IMR-90 (cell line): ENCODE data around the gene TOR4A. TPM values are rescaled to one million over a fixed set of nuclear protein-coding genes. Genes with fewer than 3 reads are reported as not detected.

Experiments
- ATAC-seq: fragments of 200-7000 bp; cut with Tn5 transposase; 2 replicates; pipeline ENCODE4 v1.9.1; 2020; ENCODE audit warnings: low read depth, mild to moderate bottlenecking, moderate library complexity
- BruUV-seq: library from RNA; stranded (reverse); fragments of 400-500 nt; replicated peaks from 2 replicates; lab custom pipeline; 2021; lab: Mats Ljungman, UMichigan
- CTCF ChIA-PET: fragments of 300-600 bp; formaldehyde crosslinking; extraction: SDS; loops from one replicate; lab custom pipeline; 2021; ENCODE audit warnings: antibody characterized with exemption; lab: Yijun Ruan, JAX
- POLR2A ChIA-PET: fragments of 300-600 bp; sonication (Branson Sonifier 250); formaldehyde crosslinking; loops from one replicate; lab custom pipeline; 2022; ENCODE audit warnings: antibody characterized with exemption; ENCODE audit not compliant: unreplicated experiment; lab: Charles Lee
- DNase-seq: peaks from one replicate; pipeline ENCODE4 v3.0.0; 2013
- H2AFZ ChIP-seq: replicated peaks from 2 replicates; pipeline ENCODE3; 2013; ENCODE audit warnings: low read length, mild to moderate bottlenecking; ENCODE audit not compliant: poor library complexity
- H2AK5ac ChIP-seq: 2 replicates; pipeline ENCODE4 v1.6.1; 2013; ENCODE audit warnings: low read depth, low read length, inconsistent platforms
- H2AK9ac ChIP-seq: replicated peaks from 2 replicates; pipeline ENCODE3; 2013; ENCODE audit warnings: mild to moderate bottlenecking, low read depth, low read length, moderate library complexity; ENCODE audit not compliant: poor library complexity
- H2BK120ac ChIP-seq: 2 replicates; pipeline ENCODE4 v1.6.1; 2013; ENCODE audit warnings: low read depth, low read length, inconsistent platforms
- H2BK15ac ChIP-seq: 3 replicates; pipeline ENCODE4 v1.6.1; 2013; ENCODE audit warnings: low read depth, low read length, inconsistent platforms
- H2BK20ac ChIP-seq: 2 replicates; pipeline ENCODE4 v1.6.1; 2013; ENCODE audit warnings: low read depth, mild to moderate bottlenecking, inconsistent platforms, low read length, moderate library complexity
- H2BK5ac ChIP-seq: 2 replicates; pipeline ENCODE4 v1.6.1; 2013; ENCODE audit warnings: mild to moderate bottlenecking, low read depth, low read length, inconsistent platforms; ENCODE audit not compliant: poor library complexity, severe bottlenecking
- H3K14ac ChIP-seq: replicated peaks from 2 replicates; pipeline ENCODE4 v1.6.1; 2013; ENCODE audit warnings: low read depth, low read length, inconsistent platforms
- H3K18ac ChIP-seq: 2 replicates; pipeline ENCODE4 v1.6.1; 2013; ENCODE audit warnings: low read depth, low read length, control low read depth
- H3K23ac ChIP-seq: 2 replicates; pipeline ENCODE4 v1.6.1; 2013; ENCODE audit warnings: low read depth, low read length, inconsistent platforms
- H3K27ac ChIP-seq: 2 replicates; pipeline ENCODE4 v1.5.1; 2013; ENCODE audit warnings: mild to moderate bottlenecking, control low read depth, low read length; ENCODE audit not compliant: insufficient read depth
- H3K27me3 ChIP-seq: 2 replicates; pipeline ENCODE4 v1.6.1; 2013; ENCODE audit warnings: low read length; ENCODE audit not compliant: control insufficient read depth, insufficient read depth
- H3K36me3 ChIP-seq: 2 replicates; pipeline ENCODE4 v1.6.1; 2013; ENCODE audit warnings: low read length, mixed read lengths; ENCODE audit not compliant: control insufficient read depth, insufficient read depth
- H3K4ac ChIP-seq: 2 replicates; pipeline ENCODE4 v1.6.1; 2013; ENCODE audit warnings: low read depth, low read length, inconsistent platforms
- H3K4me1 ChIP-seq: 2 replicates; pipeline ENCODE4 v1.6.1; 2013; ENCODE audit warnings: low read length, mixed read lengths; ENCODE audit not compliant: control insufficient read depth, insufficient read depth
- H3K4me2 ChIP-seq: 2 replicates; pipeline ENCODE4 v1.6.1; 2013; ENCODE audit warnings: low read depth, mild to moderate bottlenecking, control low read depth, low read length, moderate library complexity
- H3K4me3 ChIP-seq: 2 replicates; pipeline ENCODE4 v1.5.1; 2013; ENCODE audit warnings: low read depth, mild to moderate bottlenecking, control low read depth, low read length, moderate library complexity; ENCODE audit not compliant: insufficient read depth
- H3K56ac ChIP-seq: 2 replicates; pipeline ENCODE4 v1.6.1; 2013; ENCODE audit warnings: low read length, inconsistent platforms; ENCODE audit not compliant: insufficient read depth; ENCODE audit errors: extremely low read depth
- H3K79me1 ChIP-seq, 2 experiments: 2 replicates each; pipeline ENCODE4 v1.6.1; 2013; ENCODE audit warnings: low read length in 2 of 2, inconsistent platforms in 1 of 2, low read depth in 1 of 2
- H3K9ac ChIP-seq: 2 replicates; pipeline ENCODE4 v1.6.1; 2013; ENCODE audit warnings: low read depth, low read length, control low read depth
- H3K9me1 ChIP-seq: 2 replicates; pipeline ENCODE4 v1.6.1; 2013; ENCODE audit warnings: low read length, inconsistent platforms; ENCODE audit not compliant: insufficient read depth
- H3K9me3 ChIP-seq: 2 replicates; pipeline ENCODE4 v1.6.1; 2013; ENCODE audit warnings: low read length; ENCODE audit not compliant: control insufficient read depth, insufficient read depth
- H4K20me1 ChIP-seq: 2 replicates; pipeline ENCODE4 v1.6.1; 2013; ENCODE audit warnings: low read length, inconsistent platforms; ENCODE audit not compliant: insufficient read depth
- H4K5ac ChIP-seq: 2 replicates; pipeline ENCODE4 v1.6.1; 2013; ENCODE audit warnings: mild to moderate bottlenecking, low read depth, low read length, control low read depth
- H4K8ac ChIP-seq, 2 experiments: 2 replicates each; pipeline ENCODE4 v1.6.1; 2013; ENCODE audit warnings: low read depth in 2 of 2, low read length in 2 of 2, control low read depth in 1 of 2, inconsistent platforms in 1 of 2
- H4K91ac ChIP-seq: 2 replicates; pipeline ENCODE4 v1.6.1; 2013; ENCODE audit warnings: low read depth, low read length, inconsistent platforms; ENCODE audit not compliant: insufficient read depth
- BHLHE40 ChIP-seq: fragments of 150-350 bp; IDR thresholded peaks from 2 replicates; pipeline ENCODE4 v1.6.1; 2016; ENCODE audit warnings: mild to moderate bottlenecking, low read depth, low read length
- CEBPB ChIP-seq: IDR thresholded peaks from 2 replicates; pipeline ENCODE4 v1.6.1; 2012; ENCODE audit warnings: low read depth, low read length, improper control_type of control experiment
- CHD1 ChIP-seq: IDR thresholded peaks from 2 replicates; pipeline ENCODE4 v1.6.1; 2012; ENCODE audit warnings: low read depth, low read length, improper control_type of control experiment
- CTCF ChIP-seq: conservative IDR thresholded peaks from 2 replicates; pipeline ENCODE4 v1.5.1; 2012; ENCODE audit warnings: mild to moderate bottlenecking, low read depth, low read length, improper control_type of control experiment
- FOS ChIP-seq: fragments of 150-350 bp; IDR thresholded peaks from 2 replicates; pipeline ENCODE4 v1.6.1; 2016; ENCODE audit warnings: low read depth, low read length
- MAFK ChIP-seq: IDR thresholded peaks from 2 replicates; pipeline ENCODE4 v1.6.1; 2012; ENCODE audit warnings: low read depth, low read length, improper control_type of control experiment
- MAZ ChIP-seq: IDR thresholded peaks from 2 replicates; pipeline ENCODE4 v1.6.1; 2012; ENCODE audit warnings: low read depth, mild to moderate bottlenecking, low read length, improper control_type of control experiment, moderate library complexity, borderline replicate concordance
- MXI1 ChIP-seq: IDR thresholded peaks from 2 replicates; pipeline ENCODE4 v1.6.1; 2012; ENCODE audit warnings: low read depth, mild to moderate bottlenecking, low read length, moderate library complexity, borderline replicate concordance
- NFE2L2 ChIP-seq: fragments of 150-350 bp; IDR thresholded peaks from 2 replicates; pipeline ENCODE4 v1.6.1; 2016; ENCODE audit warnings: low read depth, mild to moderate bottlenecking, low read length
- POLR2A ChIP-seq: IDR thresholded peaks from 2 replicates; pipeline ENCODE4 v1.6.1; 2012; ENCODE audit warnings: mild to moderate bottlenecking, low read depth, low read length
- RAD21 ChIP-seq: IDR thresholded peaks from 2 replicates; pipeline ENCODE4 v1.6.1; 2012; ENCODE audit warnings: low read length, improper control_type of control experiment
- RCOR1 ChIP-seq: IDR thresholded peaks from 2 replicates; pipeline ENCODE4 v1.6.1; 2012; ENCODE audit warnings: mild to moderate bottlenecking, low read length, improper control_type of control experiment; ENCODE audit not compliant: insufficient replicate concordance
- RFX5 ChIP-seq: IDR thresholded peaks from 2 replicates; pipeline ENCODE4 v1.8.0; 2012; ENCODE audit warnings: low read depth, mild to moderate bottlenecking, low read length, moderate library complexity
- SMC3 ChIP-seq: fragments of 150-350 bp; IDR thresholded peaks from 2 replicates; pipeline ENCODE4 v1.6.1; 2016; ENCODE audit warnings: low read depth, mild to moderate bottlenecking, antibody characterized with exemption, low read length, moderate library complexity
- USF2 ChIP-seq: fragments of 150-350 bp; IDR thresholded peaks from 2 replicates; pipeline ENCODE4 v1.6.1; 2017; ENCODE audit warnings: mild to moderate bottlenecking, antibody characterized with exemption, low read length, low read depth
- WGBS, 2 experiments: methylation state at CpG; one replicate each; pipeline versions ENCODE4 v1.1.5 to v1.1.7; 2013; ENCODE audit warnings: missing lambda C conversion rate in 2 of 2; ENCODE audit not compliant: insufficient read length in 1 of 2; ENCODE audit errors: extremely low coverage in 2 of 2; 5-methylcytosine and 5-hydroxymethylcytosine counted together
- dilution Hi-C: fragments of 300-500 bp; cut with HindIII; formaldehyde crosslinking; loops from one replicate; pipeline ENCODE4 v1.14.3; 2018; ENCODE audit warnings: low sequenced_read_pairs; ENCODE audit not compliant: unreplicated experiment
- in situ Hi-C: fragments of 300-500 bp; cut with MboI; formaldehyde crosslinking; loops from 3 replicates; pipeline ENCODE4 v1.14.3; 2019; ENCODE audit warnings: low sequenced_read_pairs, inconsistent platforms, mixed read lengths
- intact Hi-C: fragments of 100-400 bp; cut with micrococcal nuclease; formaldehyde crosslinking; loops from 2 replicates; pipeline ENCODE4 v1.10.0; 2022
- polyA plus RNA-seq, 3 experiments: library from polyadenylated mRNA; depleted of rRNA; stranded (reverse); fragments of >200 nt; gene quantifications; 2 replicates each; pipeline ENCODE4 v1.2.3, GENCODE V29; 2012; ENCODE audit warnings: low replicate concordance in 1 of 3
- total RNA-seq: library from RNA; depleted of rRNA; stranded (reverse); fragments of >200 nt; gene quantifications from 2 replicates; pipeline ENCODE4 v1.2.3, GENCODE V29; 2012
- TF ChIP-seq, protein P1 (sequence below): fragments of 150-350 bp; IDR thresholded peaks from 2 replicates; pipeline ENCODE4 v1.6.1; 2016; ENCODE audit warnings: low read depth, mild to moderate bottlenecking, low read length, moderate library complexity, borderline replicate concordance

Gene TOR4A
- total and polyA plus RNA-seq, 2 of the 4 experiments (the other 2 are of a cell fraction), result 9.7 to 22.9 TPM

GRCh38 chr9:137273611-137274320 is 3.8 kb upstream of the TOR4A start:
- in situ Hi-C loops (no loop called here), intact Hi-C loops (no loop called here), dilution Hi-C loops (no loop called here)
- WGBS, 2 experiments, result 72% methylated on average over 6 of the region's 15 CpGs; no CpG with 5 or more reads in 1 of the 2 experiments
- H4K91ac ChIP-seq, result no peak overlapping the region
- H3K23ac ChIP-seq, result no peak overlapping the region
- ATAC-seq, result no peak
- H3K27ac ChIP-seq, result no peak overlapping the region
- no peak overlapping the region for H2BK5ac ChIP-seq
- H3K18ac ChIP-seq, result no peak overlapping the region
- peaks cover 10% of the 10 kb centered on the region for H3K9me1 ChIP-seq
- H3K4ac ChIP-seq, result no peak overlapping the region
- no peak overlapping the region for H3K56ac ChIP-seq
- H3K4me1 ChIP-seq, result peaks cover 21% of the 10 kb centered on the region
- H3K14ac ChIP-seq, result no peak overlapping the region
- CTCF ChIA-PET, result no interaction called here
- no peak overlapping the region for H2AFZ ChIP-seq
- H4K20me1 ChIP-seq, result peaks cover 23% of the 10 kb centered on the region
- no peak overlapping the region for H3K4me2 ChIP-seq
- no peak for DNase-seq
- no peak overlapping the region for H2BK15ac ChIP-seq
- H4K5ac ChIP-seq, result no peak overlapping the region
- H2BK120ac ChIP-seq, result no peak overlapping the region
- POLR2A ChIA-PET, result no interaction called here
- H3K79me1 ChIP-seq, result peaks cover 11 to 63% of the 10 kb centered on the region in 2 experiments
- no peak overlapping the region for H3K9ac ChIP-seq
- no peak overlapping the region for H4K8ac ChIP-seq
- no peak overlapping the region for H3K4me3 ChIP-seq
- no peaks in the 10 kb centered on the region for H3K9me3 ChIP-seq
- peaks cover 36% of the 10 kb centered on the region for H3K36me3 ChIP-seq
- no peak for TF ChIP-seq FOS
- TF ChIP-seq SMC3, result no peak
- no peak for TF ChIP-seq CHD1
- no peak for TF ChIP-seq MAZ
- no peak for TF ChIP-seq NFE2L2
- no peak for TF ChIP-seq RFX5
- TF ChIP-seq MXI1, result no peak
- no peak for TF ChIP-seq CEBPB
- no peak for TF ChIP-seq CTCF
- TF ChIP-seq RCOR1, result no peak
- no peak for TF ChIP-seq USF2
- no peak for TF ChIP-seq POLR2A
- TF ChIP-seq MAFK, result no peak
- no peak for TF ChIP-seq BHLHE40
- no peak for TF ChIP-seq RAD21
- TF ChIP-seq, protein P1, sequence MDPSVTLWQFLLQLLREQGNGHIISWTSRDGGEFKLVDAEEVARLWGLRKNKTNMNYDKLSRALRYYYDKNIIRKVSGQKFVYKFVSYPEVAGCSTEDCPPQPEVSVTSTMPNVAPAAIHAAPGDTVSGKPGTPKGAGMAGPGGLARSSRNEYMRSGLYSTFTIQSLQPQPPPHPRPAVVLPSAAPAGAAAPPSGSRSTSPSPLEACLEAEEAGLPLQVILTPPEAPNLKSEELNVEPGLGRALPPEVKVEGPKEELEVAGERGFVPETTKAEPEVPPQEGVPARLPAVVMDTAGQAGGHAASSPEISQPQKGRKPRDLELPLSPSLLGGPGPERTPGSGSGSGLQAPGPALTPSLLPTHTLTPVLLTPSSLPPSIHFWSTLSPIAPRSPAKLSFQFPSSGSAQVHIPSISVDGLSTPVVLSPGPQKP, result no peak
- no peak overlapping the region for H2BK20ac ChIP-seq
- no peak overlapping the region for H2AK5ac ChIP-seq
- BruUV-seq, result no TSS peak
- no peaks in the 10 kb centered on the region for H3K27me3 ChIP-seq
- H2AK9ac ChIP-seq, result peak overlapping the region; percentile 72
